ENCODE results near the gene KRTAP2-4. TPM values are rescaled to one million over a fixed set of nuclear protein-coding genes. Genes with fewer than 3 reads are reported as not detected.

Gene KRTAP2-4
- total RNA-seq, 1 experiment from 2014 or later: not detected

DNA sequence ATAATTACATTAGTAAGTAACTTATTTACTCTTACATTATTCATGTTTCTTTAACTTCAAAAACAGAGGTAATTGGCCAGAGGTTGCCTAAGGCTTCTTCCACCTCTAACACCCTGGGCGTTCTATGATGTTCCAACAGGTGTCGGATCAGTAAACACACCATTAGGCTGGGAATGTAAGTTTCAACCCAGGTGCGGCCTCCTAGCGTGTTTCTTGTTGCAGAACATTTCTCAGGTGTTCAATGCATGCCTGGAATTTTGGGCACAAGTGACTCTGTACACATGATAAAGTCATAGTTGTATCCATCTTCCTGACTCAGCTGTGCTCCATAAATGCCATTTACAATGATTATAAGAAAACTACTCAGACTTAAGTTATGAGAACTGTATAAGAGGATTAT lies 11.7 kb downstream of the KRTAP2-4 start:
- H3K27me3 ChIP-seq (ENCODE audit: control insufficient read depth, insufficient read depth, low read length): no peaks in the 10 kb centered on the region
- no peak for DNase-seq (ENCODE audit: low read depth, low spot score)
- no peak for ATAC-seq
- H3K4me1 ChIP-seq (ENCODE audit: control insufficient read depth, insufficient read depth, low read length): no peaks in the 10 kb centered on the region
- no peaks in the 10 kb centered on the region for H3K9me3 ChIP-seq (ENCODE audit: control insufficient read depth, insufficient read depth, low read depth, low read length)
- TF ChIP-seq POLR2AphosphoS5 (IDR thresholded peaks at IDR 0.05; ENCODE audit: low read depth, low read length): no peak
- TF ChIP-seq, protein P1, sequence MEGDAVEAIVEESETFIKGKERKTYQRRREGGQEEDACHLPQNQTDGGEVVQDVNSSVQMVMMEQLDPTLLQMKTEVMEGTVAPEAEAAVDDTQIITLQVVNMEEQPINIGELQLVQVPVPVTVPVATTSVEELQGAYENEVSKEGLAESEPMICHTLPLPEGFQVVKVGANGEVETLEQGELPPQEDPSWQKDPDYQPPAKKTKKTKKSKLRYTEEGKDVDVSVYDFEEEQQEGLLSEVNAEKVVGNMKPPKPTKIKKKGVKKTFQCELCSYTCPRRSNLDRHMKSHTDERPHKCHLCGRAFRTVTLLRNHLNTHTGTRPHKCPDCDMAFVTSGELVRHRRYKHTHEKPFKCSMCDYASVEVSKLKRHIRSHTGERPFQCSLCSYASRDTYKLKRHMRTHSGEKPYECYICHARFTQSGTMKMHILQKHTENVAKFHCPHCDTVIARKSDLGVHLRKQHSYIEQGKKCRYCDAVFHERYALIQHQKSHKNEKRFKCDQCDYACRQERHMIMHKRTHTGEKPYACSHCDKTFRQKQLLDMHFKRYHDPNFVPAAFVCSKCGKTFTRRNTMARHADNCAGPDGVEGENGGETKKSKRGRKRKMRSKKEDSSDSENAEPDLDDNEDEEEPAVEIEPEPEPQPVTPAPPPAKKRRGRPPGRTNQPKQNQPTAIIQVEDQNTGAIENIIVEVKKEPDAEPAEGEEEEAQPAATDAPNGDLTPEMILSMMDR (IDR thresholded peaks at IDR 0.05): no peak
- TF ChIP-seq TCF7L2 (IDR thresholded peaks at IDR 0.05; ENCODE audit: low read depth, low read length): no peak
- TF ChIP-seq SIN3A (IDR thresholded peaks at IDR 0.05; ENCODE audit: borderline replicate concordance, insufficient read depth, low read depth, low read length): no peak
- TF ChIP-seq, protein P2, sequence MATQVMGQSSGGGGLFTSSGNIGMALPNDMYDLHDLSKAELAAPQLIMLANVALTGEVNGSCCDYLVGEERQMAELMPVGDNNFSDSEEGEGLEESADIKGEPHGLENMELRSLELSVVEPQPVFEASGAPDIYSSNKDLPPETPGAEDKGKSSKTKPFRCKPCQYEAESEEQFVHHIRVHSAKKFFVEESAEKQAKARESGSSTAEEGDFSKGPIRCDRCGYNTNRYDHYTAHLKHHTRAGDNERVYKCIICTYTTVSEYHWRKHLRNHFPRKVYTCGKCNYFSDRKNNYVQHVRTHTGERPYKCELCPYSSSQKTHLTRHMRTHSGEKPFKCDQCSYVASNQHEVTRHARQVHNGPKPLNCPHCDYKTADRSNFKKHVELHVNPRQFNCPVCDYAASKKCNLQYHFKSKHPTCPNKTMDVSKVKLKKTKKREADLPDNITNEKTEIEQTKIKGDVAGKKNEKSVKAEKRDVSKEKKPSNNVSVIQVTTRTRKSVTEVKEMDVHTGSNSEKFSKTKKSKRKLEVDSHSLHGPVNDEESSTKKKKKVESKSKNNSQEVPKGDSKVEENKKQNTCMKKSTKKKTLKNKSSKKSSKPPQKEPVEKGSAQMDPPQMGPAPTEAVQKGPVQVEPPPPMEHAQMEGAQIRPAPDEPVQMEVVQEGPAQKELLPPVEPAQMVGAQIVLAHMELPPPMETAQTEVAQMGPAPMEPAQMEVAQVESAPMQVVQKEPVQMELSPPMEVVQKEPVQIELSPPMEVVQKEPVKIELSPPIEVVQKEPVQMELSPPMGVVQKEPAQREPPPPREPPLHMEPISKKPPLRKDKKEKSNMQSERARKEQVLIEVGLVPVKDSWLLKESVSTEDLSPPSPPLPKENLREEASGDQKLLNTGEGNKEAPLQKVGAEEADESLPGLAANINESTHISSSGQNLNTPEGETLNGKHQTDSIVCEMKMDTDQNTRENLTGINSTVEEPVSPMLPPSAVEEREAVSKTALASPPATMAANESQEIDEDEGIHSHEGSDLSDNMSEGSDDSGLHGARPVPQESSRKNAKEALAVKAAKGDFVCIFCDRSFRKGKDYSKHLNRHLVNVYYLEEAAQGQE (IDR thresholded peaks at IDR 0.05; ENCODE audit: insufficient read depth in 1 of 2, low read depth in 2 of 2, low read length in 1 of 2): no peak
- CTCF ChIA-PET: no interaction called here
- POLR2A ChIA-PET: no interaction called here
- no peak overlapping the region for H3K27ac ChIP-seq (ENCODE audit: low read length)
- intact Hi-C loops (cut with micrococcal nuclease; ENCODE audit: unreplicated experiment): no loop called here
- no peak overlapping the region for H3K4me3 ChIP-seq (ENCODE audit: low read depth in 2 of 2, low read length in 2 of 2)
- H3K36me3 ChIP-seq (ENCODE audit: control insufficient read depth, insufficient read depth, low read length): no peaks in the 10 kb centered on the region
- no TSS peak for BruUV-seq (replicated peaks)
- in situ Hi-C loops (cut with HindIII; ENCODE audit: low pct_unique_long_range_greater_than_20kb, low sequenced_read_pairs): no loop called here

DNA sequence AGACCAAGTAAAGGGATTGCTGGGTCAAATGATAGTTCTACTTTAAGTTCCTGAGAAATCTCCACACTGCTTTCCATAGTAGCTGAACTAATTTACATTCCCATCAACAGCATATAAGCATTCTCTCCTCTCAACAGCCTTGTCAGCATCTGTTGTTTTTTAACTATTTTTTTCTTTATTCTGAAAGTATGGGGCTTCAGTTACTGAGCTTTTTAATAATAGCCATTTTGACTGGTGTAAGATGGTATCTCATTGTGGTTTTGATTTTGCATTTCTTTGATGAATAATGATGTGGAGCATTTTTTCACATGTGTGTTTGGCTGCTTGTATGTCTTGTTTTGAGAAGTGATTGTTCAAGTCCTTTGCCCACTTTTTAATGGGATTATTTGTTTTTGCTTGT lies 13.1 kb downstream of the KRTAP2-4 start:
- no peak overlapping the region for H3K4me3 ChIP-seq (ENCODE audit: low read depth in 2 of 2, low read length in 2 of 2)
- in situ Hi-C loops (cut with HindIII; ENCODE audit: low pct_unique_long_range_greater_than_20kb, low sequenced_read_pairs): no loop called here
- no peaks in the 10 kb centered on the region for H3K4me1 ChIP-seq (ENCODE audit: control insufficient read depth, insufficient read depth, low read length)
- ChIA-PET CTCF (no interaction called here), POLR2A (interaction anchor here (0.6 kb wide), 1 partner anchor 206 kb away, joined by 6 read pairs; no protein-coding TSS in a partner anchor)
- DNase-seq (ENCODE audit: low read depth, low spot score): no peak
- ATAC-seq: no peak
- H3K36me3 ChIP-seq (ENCODE audit: control insufficient read depth, insufficient read depth, low read length): no peaks in the 10 kb centered on the region
- H3K27ac ChIP-seq (ENCODE audit: low read length): no peak overlapping the region
- 0 out of 2 replicates have a peak, but pooled peaks cover 2% of the 10 kb centered on the region for H3K27me3 ChIP-seq (ENCODE audit: control insufficient read depth, insufficient read depth, low read length)
- H3K9me3 ChIP-seq (ENCODE audit: control insufficient read depth, insufficient read depth, low read depth, low read length): no peaks in the 10 kb centered on the region
- TF ChIP-seq, protein P2 (IDR thresholded peaks at IDR 0.05; ENCODE audit: insufficient read depth in 1 of 2, low read depth in 2 of 2, low read length in 1 of 2): no peak
- TF ChIP-seq TCF7L2 (IDR thresholded peaks at IDR 0.05; ENCODE audit: low read depth, low read length): no peak
- TF ChIP-seq SIN3A (IDR thresholded peaks at IDR 0.05; ENCODE audit: borderline replicate concordance, insufficient read depth, low read depth, low read length): no peak
- TF ChIP-seq POLR2AphosphoS5 (IDR thresholded peaks at IDR 0.05; ENCODE audit: low read depth, low read length): no peak
- TF ChIP-seq, protein P1 (IDR thresholded peaks at IDR 0.05): no peak
- intact Hi-C loops (cut with micrococcal nuclease; ENCODE audit: unreplicated experiment): no loop called here
- no TSS peak for BruUV-seq (replicated peaks)
